Caco-2 (cell line): Measurements from ENCODE around the gene ERVW-1. TPM values are rescaled to one million over a fixed set of nuclear protein-coding genes. Genes with fewer than 3 reads are reported as not detected.

Source experiments
- BruUV-seq: library from RNA; stranded (reverse); fragments of 400-500 nt; replicated peaks from 2 replicates; lab custom pipeline; 2021; lab: Mats Ljungman, UMichigan
- CTCF ChIA-PET: fragments of 300-600 bp; sonication (Branson Sonifier 250); formaldehyde crosslinking; loops from one replicate; lab custom pipeline; 2022; ENCODE audit warnings: antibody characterized with exemption; lab: Charles Lee
- POLR2A ChIA-PET: fragments of 300-600 bp; sonication (Branson Sonifier 250); formaldehyde crosslinking; loops from one replicate; lab custom pipeline; 2022; ENCODE audit warnings: antibody characterized with exemption; lab: Charles Lee
- DNase-seq, 2 experiments: peaks; one replicate each; pipeline versions ENCODE4 v3.0.0 to v3.0.0-alpha.2; 2020 to 2022
- H3K27me3 ChIP-seq: replicated peaks from 2 replicates; pipeline ENCODE4 v1.6.0; 2011; ENCODE audit warnings: low read length; ENCODE audit not compliant: control insufficient read depth, insufficient read depth
- H3K36me3 ChIP-seq: 2 replicates; pipeline ENCODE4 v1.5.1; 2011; ENCODE audit warnings: low read length; ENCODE audit not compliant: control insufficient read depth, insufficient read depth
- H3K4me1 ChIP-seq: fragments of 250-450 bp; sonication (Bioruptor Pico); 2 replicates; pipeline ENCODE4 v1.5.1; 2020; ENCODE audit warnings: mild to moderate bottlenecking
- H3K4me3 ChIP-seq: 2 replicates; pipeline ENCODE4 v1.5.1; 2011; ENCODE audit warnings: low read depth, mild to moderate bottlenecking, control low read depth, low read length
- H3K9me3 ChIP-seq: fragments of 250-450 bp; sonication (Bioruptor Pico); 2 replicates; pipeline ENCODE4 v1.5.1; 2020; ENCODE audit warnings: mild to moderate bottlenecking, moderate library complexity
- H3K27ac Mint-ChIP-seq: one replicate; pipeline ENCODE4 v1.8.0; 2022; ENCODE audit warnings: mixed read lengths; ENCODE audit not compliant: unreplicated experiment
- H3K27me3 Mint-ChIP-seq: one replicate; pipeline ENCODE4 v1.8.0; 2022; ENCODE audit warnings: mixed read lengths; ENCODE audit not compliant: insufficient read depth, unreplicated experiment
- H3K36me3 Mint-ChIP-seq: one replicate; pipeline ENCODE4 v1.8.0; 2022; ENCODE audit warnings: mild to moderate bottlenecking, mixed read lengths; ENCODE audit not compliant: insufficient read depth, unreplicated experiment
- H3K4me1 Mint-ChIP-seq: one replicate; pipeline ENCODE4 v1.8.0; 2022; ENCODE audit warnings: low read depth, mixed read lengths; ENCODE audit not compliant: unreplicated experiment
- H3K4me3 Mint-ChIP-seq: one replicate; pipeline ENCODE4 v1.8.0; 2022; ENCODE audit warnings: mild to moderate bottlenecking, moderate library complexity, mixed read lengths; ENCODE audit not compliant: unreplicated experiment
- H3K9me3 Mint-ChIP-seq: one replicate; pipeline ENCODE4 v1.8.0; 2022; ENCODE audit warnings: mixed read lengths; ENCODE audit not compliant: unreplicated experiment
- CTCF ChIP-seq, 2 experiments: fragments of 200-600 bp in 1 of 2; IDR thresholded peaks; 1 replicate in 1 of 2; 2 replicates in 1 of 2; pipeline versions ENCODE4 v1.5.1 to v1.8.0; 2011 to 2022; ENCODE audit warnings: antibody characterized with exemption in 1 of 2, control low read depth in 1 of 2, inconsistent platforms in 1 of 2, low read depth in 1 of 2, low read length in 1 of 2, mild to moderate bottlenecking in 1 of 2, moderate library complexity in 1 of 2; ENCODE audit not compliant: insufficient read depth in 1 of 2, severe bottlenecking in 1 of 2, unreplicated experiment in 1 of 2
- intact Hi-C: fragments of 100-400 bp; cut with micrococcal nuclease; formaldehyde crosslinking; loops from one replicate; pipeline ENCODE4 v1.10.0; 2022; ENCODE audit not compliant: unreplicated experiment
- total RNA-seq: library from RNA; stranded (reverse); gene quantifications from 2 replicates; pipeline ENCODE4 v1.2.3, GENCODE V29; 2022

ERVW-1 gene
- total RNA-seq, 1 experiment from 2014 or later = not detected

- POLR2A ChIA-PET = no interaction called here
- Mint-ChIP-seq H3K9me3 (peaks cover 8% of the 10 kb centered on the region), H3K4me3 (no peak overlapping the region), H3K4me1 (no peaks in the 10 kb centered on the region), H3K27me3 (no peaks in the 10 kb centered on the region), H3K27ac (no peak overlapping the region), H3K36me3 (no peaks in the 10 kb centered on the region)
- H3K36me3 ChIP-seq = no peaks in the 10 kb centered on the region
- DNase-seq = no peak
- intact Hi-C loops = no loop called here
- no peaks in the 10 kb centered on the region for H3K27me3 ChIP-seq
- H3K9me3 ChIP-seq = peaks cover 4% of the 10 kb centered on the region; the same call in 1 of the 2 replicates
- no TSS peak for BruUV-seq
- no peak overlapping the region for H3K4me3 ChIP-seq
- CTCF ChIA-PET = no interaction called here
- peaks cover under 1% of the 10 kb centered on the region; the same call in 1 of the 2 replicates for H3K4me1 ChIP-seq
- TF ChIP-seq CTCF (IDR thresholded peaks at IDR 0.05; ENCODE audit: insufficient read depth in 1 of 2, low read depth in 1 of 2, low read length in 1 of 2, severe bottlenecking in 1 of 2, unreplicated experiment in 1 of 2) = no peak
Observed at GRCh38 chr7:92436612-92437445, 40.9 kb downstream of the ERVW-1 start.

GRCh38 chr7:92435542-92435941 is 42.2 kb downstream of the ERVW-1 start:
- Mint-ChIP-seq H3K9me3 (no peaks in the 10 kb centered on the region), H3K36me3 (no peaks in the 10 kb centered on the region), H3K4me1 (no peaks in the 10 kb centered on the region), H3K27me3 (no peaks in the 10 kb centered on the region), H3K4me3 (no peak overlapping the region), H3K27ac (no peak overlapping the region)
- DNase-seq = no peak
- BruUV-seq = no TSS peak
- intact Hi-C loops = no loop called here
- ChIA-PET CTCF (no interaction called here), POLR2A (no interaction called here)
- Histone ChIP-seq H3K4me3 (no peak overlapping the region), H3K9me3 (no peaks in the 10 kb centered on the region), H3K27me3 (no peaks in the 10 kb centered on the region), H3K4me1 (no peaks in the 10 kb centered on the region), H3K36me3 (no peaks in the 10 kb centered on the region)
- TF ChIP-seq CTCF (IDR thresholded peaks at IDR 0.05; ENCODE audit: insufficient read depth in 1 of 2, low read depth in 1 of 2, low read length in 1 of 2, severe bottlenecking in 1 of 2, unreplicated experiment in 1 of 2) = no peak

- TF ChIP-seq CTCF (IDR thresholded peaks at IDR 0.05; ENCODE audit: insufficient read depth in 1 of 2, low read depth in 1 of 2, low read length in 1 of 2, severe bottlenecking in 1 of 2, unreplicated experiment in 1 of 2) = no peak
- no TSS peak for BruUV-seq
Observed at GRCh38 chr7:92433019-92433418, 44.7 kb downstream of the ERVW-1 start.

More at GRCh38 chr7:92433019-92433418, 44.7 kb downstream of the ERVW-1 start:
- no peaks in the 10 kb centered on the region for H3K36me3 Mint-ChIP-seq
- no peaks in the 10 kb centered on the region for H3K27me3 Mint-ChIP-seq
- no peaks in the 10 kb centered on the region for H3K4me1 Mint-ChIP-seq
- ChIA-PET POLR2A (interaction anchor here (1.4 kb wide), 1 partner anchor 14 kb away, joined by 11 read pairs; the partner anchor contains the start of gene GATAD1), CTCF (interaction anchor here (1.0 kb wide), 1 partner anchor 14 kb away, joined by 3 read pairs; the partner anchor contains the start of gene GATAD1)
- H3K27me3 ChIP-seq = no peaks in the 10 kb centered on the region
- H3K9me3 ChIP-seq = no peaks in the 10 kb centered on the region
- H3K4me3 Mint-ChIP-seq = no peak overlapping the region
- no peaks in the 10 kb centered on the region for H3K9me3 Mint-ChIP-seq
- H3K36me3 ChIP-seq = no peaks in the 10 kb centered on the region
- intact Hi-C loops = no loop called here
- H3K4me1 ChIP-seq = no peaks in the 10 kb centered on the region
- no peak overlapping the region for H3K4me3 ChIP-seq
- no peak for DNase-seq
- H3K27ac Mint-ChIP-seq = no peak overlapping the region
